CD4-positive, alpha-beta T cell treated with Interleukin-4 for 1 hour (primary cell): ENCODE results near the gene UBE2I.

Source experiments
- DNase-seq, 2 donors: peaks; one replicate each; pipeline ENCODE4 v3.0.0-alpha.2; 2020 to 2022

Gene UBE2I

GRCh38 chr16:1364510-1364909 is 55.1 kb downstream of the UBE2I start:
- DNase-seq, result no peak

- no peak for DNase-seq
These were observed 56.8 kb downstream of the UBE2I start for GRCh38 chr16:1366060-1366711.

GRCh38 chr16:1366712-1367299 is 57.4 kb downstream of the UBE2I start:
- no peak for DNase-seq

GRCh38 chr16:1367486-1368174 is 58.2 kb downstream of the UBE2I start:
- no peak for DNase-seq

GRCh38 chr16:1371054-1371978 is 61.9 kb downstream of the UBE2I start:
- no peak for DNase-seq

- no peak for DNase-seq
These were observed 63.0 kb downstream of the UBE2I start for GRCh38 chr16:1372292-1372950.

- no peak for DNase-seq
These were observed 65.2 kb downstream of the UBE2I start for GRCh38 chr16:1374418-1375297.

GRCh38 chr16:1375298-1375640 is 65.8 kb downstream of the UBE2I start:
- no peak for DNase-seq

GRCh38 chr16:1375741-1376410 is 66.4 kb downstream of the UBE2I start:
- no peak for DNase-seq
